ENCODE measurements around the gene C6orf163.

Gene C6orf163

DNA sequence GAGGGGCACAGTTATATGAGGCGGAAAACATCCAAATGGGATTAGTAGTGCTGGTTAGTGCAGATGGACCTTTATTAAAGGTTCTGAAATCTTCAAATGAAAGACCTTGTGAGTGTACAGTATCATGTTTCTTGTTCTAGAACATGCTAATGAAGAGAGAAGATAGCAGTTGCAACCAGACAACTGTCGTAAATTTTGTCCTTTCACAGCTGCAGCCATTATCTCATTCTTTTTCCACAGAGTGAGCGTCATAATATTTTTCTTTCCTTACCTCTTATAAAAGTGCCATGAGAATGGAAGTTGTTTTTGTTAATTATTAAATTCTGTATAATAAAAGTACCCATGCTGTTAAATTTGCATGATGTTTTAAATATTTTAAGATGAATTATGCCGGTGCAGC lies 4.4 kb upstream of the C6orf163 start:
- TF ChIP-seq, protein P1, sequence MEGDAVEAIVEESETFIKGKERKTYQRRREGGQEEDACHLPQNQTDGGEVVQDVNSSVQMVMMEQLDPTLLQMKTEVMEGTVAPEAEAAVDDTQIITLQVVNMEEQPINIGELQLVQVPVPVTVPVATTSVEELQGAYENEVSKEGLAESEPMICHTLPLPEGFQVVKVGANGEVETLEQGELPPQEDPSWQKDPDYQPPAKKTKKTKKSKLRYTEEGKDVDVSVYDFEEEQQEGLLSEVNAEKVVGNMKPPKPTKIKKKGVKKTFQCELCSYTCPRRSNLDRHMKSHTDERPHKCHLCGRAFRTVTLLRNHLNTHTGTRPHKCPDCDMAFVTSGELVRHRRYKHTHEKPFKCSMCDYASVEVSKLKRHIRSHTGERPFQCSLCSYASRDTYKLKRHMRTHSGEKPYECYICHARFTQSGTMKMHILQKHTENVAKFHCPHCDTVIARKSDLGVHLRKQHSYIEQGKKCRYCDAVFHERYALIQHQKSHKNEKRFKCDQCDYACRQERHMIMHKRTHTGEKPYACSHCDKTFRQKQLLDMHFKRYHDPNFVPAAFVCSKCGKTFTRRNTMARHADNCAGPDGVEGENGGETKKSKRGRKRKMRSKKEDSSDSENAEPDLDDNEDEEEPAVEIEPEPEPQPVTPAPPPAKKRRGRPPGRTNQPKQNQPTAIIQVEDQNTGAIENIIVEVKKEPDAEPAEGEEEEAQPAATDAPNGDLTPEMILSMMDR (IDR thresholded peaks at IDR 0.05; ENCODE audit: low read depth, low read length, missing control alignments), result no peak
- no peak overlapping the region for H3K4me3 ChIP-seq (ENCODE audit: low read depth, low read length)
- DNase-seq (ENCODE audit: low read depth), result no peak

DNA sequence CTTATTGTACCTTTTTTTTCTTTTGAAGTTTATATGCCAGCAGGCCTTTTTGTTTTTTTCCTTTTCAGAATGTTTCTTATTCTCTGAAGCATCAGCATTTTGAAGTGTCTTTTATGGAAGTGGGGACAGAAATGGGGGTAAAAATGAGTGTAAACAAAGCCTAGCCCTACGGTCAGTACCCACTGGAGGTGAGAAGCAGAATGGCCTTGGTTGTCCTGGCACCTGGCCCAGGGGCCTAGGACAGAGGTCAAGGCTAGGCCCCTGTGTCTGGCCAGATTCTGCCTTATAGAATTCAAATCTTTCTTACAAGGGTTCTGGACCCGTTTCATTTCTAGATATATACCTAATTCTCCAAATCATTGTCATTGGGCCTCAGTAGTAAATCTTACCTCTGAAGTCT lies 3.5 kb upstream of the C6orf163 start:
- TF ChIP-seq, protein P1 (IDR thresholded peaks at IDR 0.05; ENCODE audit: low read depth, low read length, missing control alignments), result no peak
- no peak overlapping the region for H3K4me3 ChIP-seq (ENCODE audit: low read depth, low read length)
- DNase-seq (ENCODE audit: low read depth), result no peak

DNA sequence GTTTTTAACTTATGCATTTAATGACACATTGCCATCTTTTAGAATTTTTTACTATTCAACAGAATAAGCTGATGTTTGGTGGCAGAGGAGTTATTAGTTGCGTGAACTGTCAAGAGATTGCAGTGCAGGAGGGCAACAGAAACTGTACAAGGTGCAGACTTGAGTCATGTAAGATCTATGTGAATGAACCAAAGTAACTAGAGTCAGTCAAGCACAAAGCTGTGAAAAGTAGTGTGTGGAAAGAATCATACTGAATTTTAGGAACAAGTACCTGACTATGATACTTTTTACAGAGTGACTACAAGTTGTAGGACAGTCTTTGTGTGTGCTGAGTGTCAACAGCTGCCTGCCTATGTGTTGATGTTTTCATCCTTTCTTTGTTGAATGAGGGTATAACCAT lies 2.7 kb upstream of the C6orf163 start:
- H3K4me3 ChIP-seq (ENCODE audit: low read depth, low read length), result no peak overlapping the region
- TF ChIP-seq, protein P1 (IDR thresholded peaks at IDR 0.05; ENCODE audit: low read depth, low read length, missing control alignments), result no peak
- DNase-seq (ENCODE audit: low read depth), result no peak

DNA sequence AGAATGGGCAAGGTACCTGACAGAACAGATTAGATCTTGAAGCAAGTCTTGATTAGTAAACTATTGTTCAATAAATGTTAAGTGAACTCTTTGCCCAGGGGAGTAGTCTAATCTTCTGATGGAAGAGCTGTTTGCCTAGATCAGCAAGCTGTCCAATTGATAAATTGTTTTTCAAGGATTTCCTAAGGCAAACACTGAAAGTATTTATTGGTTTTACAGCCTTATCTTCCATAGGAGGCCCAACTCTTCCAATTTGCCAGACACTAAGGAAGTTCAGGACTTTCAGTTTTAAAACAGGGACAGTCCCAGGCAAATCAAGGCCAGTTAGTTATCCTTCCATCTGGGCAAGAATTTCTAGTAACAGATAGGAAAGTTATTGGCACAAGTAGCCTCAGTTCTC lies 1.8 kb upstream of the C6orf163 start:
- no peak for DNase-seq (ENCODE audit: low read depth)
- TF ChIP-seq, protein P1 (IDR thresholded peaks at IDR 0.05; ENCODE audit: low read depth, low read length, missing control alignments), result no peak
- H3K4me3 ChIP-seq (ENCODE audit: low read depth, low read length), result no peak overlapping the region

DNA sequence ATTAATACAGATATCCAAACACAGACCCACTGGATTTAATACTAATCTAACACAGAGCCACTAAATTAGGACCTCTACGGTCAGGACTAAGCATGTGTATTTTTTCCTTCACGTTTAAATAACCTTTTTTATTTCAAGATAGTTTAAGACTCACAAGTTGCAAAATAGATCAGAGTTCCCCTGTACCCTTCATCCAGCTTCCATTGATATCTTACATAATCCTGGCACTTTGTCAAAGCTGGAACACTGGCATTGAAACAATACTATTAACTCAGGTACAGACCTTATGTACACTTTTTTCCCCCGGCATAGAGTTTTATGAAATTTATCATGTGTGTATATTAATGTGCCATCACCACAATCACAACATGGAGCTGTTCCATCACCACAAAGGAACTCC lies 2.1 kb downstream of the C6orf163 start:
- DNase-seq (ENCODE audit: low read depth), result no peak
- TF ChIP-seq, protein P1 (IDR thresholded peaks at IDR 0.05; ENCODE audit: low read depth, low read length, missing control alignments), result no peak
- H3K4me3 ChIP-seq (ENCODE audit: low read depth, low read length), result no peak overlapping the region

DNA sequence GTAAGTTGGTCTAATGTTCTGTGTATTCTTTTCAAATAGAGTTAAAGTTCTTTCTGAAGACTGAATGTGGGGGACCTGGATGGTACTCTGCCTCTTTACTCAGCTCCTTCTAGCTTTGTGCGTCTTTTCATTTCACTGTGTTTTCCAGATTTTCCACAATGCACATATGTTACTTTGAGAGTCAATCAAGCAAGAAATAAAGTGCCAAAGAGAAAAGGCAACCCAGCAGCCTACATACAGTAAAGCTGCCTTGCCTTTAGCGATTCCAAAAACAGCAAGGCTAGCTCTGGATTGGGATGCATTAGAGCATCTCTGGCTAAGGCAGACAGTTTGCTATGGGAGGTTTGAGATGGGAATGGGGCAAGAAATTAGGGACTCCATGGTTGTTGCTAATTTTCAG lies 5.3 kb downstream of the C6orf163 start:
- H3K4me3 ChIP-seq (ENCODE audit: low read depth, low read length), result no peak overlapping the region
- no peak for DNase-seq (ENCODE audit: low read depth)
- TF ChIP-seq, protein P1 (IDR thresholded peaks at IDR 0.05; ENCODE audit: low read depth, low read length, missing control alignments), result no peak

DNA sequence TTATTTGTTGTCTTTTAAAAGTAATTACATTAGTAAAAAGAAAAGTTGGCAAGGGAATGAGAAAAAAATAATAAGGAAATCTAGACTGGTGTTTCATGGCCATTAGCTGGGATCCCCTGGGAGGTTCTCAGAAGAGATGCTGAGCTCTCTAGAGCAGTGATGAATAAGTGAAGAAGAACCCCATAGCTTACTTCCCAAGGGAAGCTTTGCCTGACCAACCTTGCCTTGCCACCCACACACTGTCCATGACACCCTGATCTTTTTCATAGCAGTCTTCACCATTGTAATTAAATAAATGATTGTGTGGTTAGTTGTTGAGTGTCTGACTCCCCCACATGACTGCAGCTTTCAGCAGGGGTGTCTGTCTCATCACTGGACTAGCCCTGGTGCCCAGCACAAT lies 5.9 kb downstream of the C6orf163 start:
- TF ChIP-seq, protein P1 (IDR thresholded peaks at IDR 0.05; ENCODE audit: low read depth, low read length, missing control alignments), result no peak

More for the DNA sequence above, 5.9 kb downstream of the C6orf163 start:
- H3K4me3 ChIP-seq (ENCODE audit: low read depth, low read length), result no peak overlapping the region
- no peak for DNase-seq (ENCODE audit: low read depth)
